Caco-2 (cell line): Measurements from ENCODE around the gene C3orf20. TPM values are rescaled to one million over a fixed set of nuclear protein-coding genes. Genes with fewer than 3 reads are reported as not detected.

ENCODE experiments used
- BruUV-seq: library from RNA; stranded (reverse); fragments of 400-500 nt; replicated peaks from 2 replicates; lab custom pipeline; 2021; lab: Mats Ljungman, UMichigan
- CTCF ChIA-PET: fragments of 300-600 bp; sonication (Branson Sonifier 250); formaldehyde crosslinking; loops from one replicate; lab custom pipeline; 2022; ENCODE audit warnings: antibody characterized with exemption; lab: Charles Lee
- POLR2A ChIA-PET: fragments of 300-600 bp; sonication (Branson Sonifier 250); formaldehyde crosslinking; loops from one replicate; lab custom pipeline; 2022; ENCODE audit warnings: antibody characterized with exemption; lab: Charles Lee
- DNase-seq, 2 experiments: peaks; one replicate each; pipeline versions ENCODE4 v3.0.0 to v3.0.0-alpha.2; 2020 to 2022
- H3K27me3 ChIP-seq: replicated peaks from 2 replicates; pipeline ENCODE4 v1.6.0; 2011; ENCODE audit warnings: low read length; ENCODE audit not compliant: control insufficient read depth, insufficient read depth
- H3K36me3 ChIP-seq: 2 replicates; pipeline ENCODE4 v1.5.1; 2011; ENCODE audit warnings: low read length; ENCODE audit not compliant: control insufficient read depth, insufficient read depth
- H3K4me1 ChIP-seq: fragments of 250-450 bp; sonication (Bioruptor Pico); 2 replicates; pipeline ENCODE4 v1.5.1; 2020; ENCODE audit warnings: mild to moderate bottlenecking
- H3K4me3 ChIP-seq: 2 replicates; pipeline ENCODE4 v1.5.1; 2011; ENCODE audit warnings: low read depth, mild to moderate bottlenecking, control low read depth, low read length
- H3K9me3 ChIP-seq: fragments of 250-450 bp; sonication (Bioruptor Pico); 2 replicates; pipeline ENCODE4 v1.5.1; 2020; ENCODE audit warnings: mild to moderate bottlenecking, moderate library complexity
- H3K27ac Mint-ChIP-seq: one replicate; pipeline ENCODE4 v1.8.0; 2022; ENCODE audit warnings: mixed read lengths; ENCODE audit not compliant: unreplicated experiment
- H3K27me3 Mint-ChIP-seq: one replicate; pipeline ENCODE4 v1.8.0; 2022; ENCODE audit warnings: mixed read lengths; ENCODE audit not compliant: insufficient read depth, unreplicated experiment
- H3K36me3 Mint-ChIP-seq: one replicate; pipeline ENCODE4 v1.8.0; 2022; ENCODE audit warnings: mild to moderate bottlenecking, mixed read lengths; ENCODE audit not compliant: insufficient read depth, unreplicated experiment
- H3K4me1 Mint-ChIP-seq: one replicate; pipeline ENCODE4 v1.8.0; 2022; ENCODE audit warnings: low read depth, mixed read lengths; ENCODE audit not compliant: unreplicated experiment
- H3K4me3 Mint-ChIP-seq: one replicate; pipeline ENCODE4 v1.8.0; 2022; ENCODE audit warnings: mild to moderate bottlenecking, moderate library complexity, mixed read lengths; ENCODE audit not compliant: unreplicated experiment
- H3K9me3 Mint-ChIP-seq: one replicate; pipeline ENCODE4 v1.8.0; 2022; ENCODE audit warnings: mixed read lengths; ENCODE audit not compliant: unreplicated experiment
- CTCF ChIP-seq, 2 experiments: fragments of 200-600 bp in 1 of 2; IDR thresholded peaks; 1 replicate in 1 of 2; 2 replicates in 1 of 2; pipeline versions ENCODE4 v1.5.1 to v1.8.0; 2011 to 2022; ENCODE audit warnings: antibody characterized with exemption in 1 of 2, control low read depth in 1 of 2, inconsistent platforms in 1 of 2, low read depth in 1 of 2, low read length in 1 of 2, mild to moderate bottlenecking in 1 of 2, moderate library complexity in 1 of 2; ENCODE audit not compliant: insufficient read depth in 1 of 2, severe bottlenecking in 1 of 2, unreplicated experiment in 1 of 2
- intact Hi-C: fragments of 100-400 bp; cut with micrococcal nuclease; formaldehyde crosslinking; loops from one replicate; pipeline ENCODE4 v1.10.0; 2022; ENCODE audit not compliant: unreplicated experiment
- total RNA-seq: library from RNA; stranded (reverse); gene quantifications from 2 replicates; pipeline ENCODE4 v1.2.3, GENCODE V29; 2022

Gene C3orf20
- total RNA-seq, 1 experiment from 2014 or later, result 0.09 TPM

GRCh38 chr3:14821151-14821550 lies 146.2 kb downstream of the C3orf20 start:
- H3K4me3 Mint-ChIP-seq, result no peak overlapping the region
- POLR2A ChIA-PET, result no interaction called here
- no peaks in the 10 kb centered on the region for H3K36me3 ChIP-seq
- H3K9me3 Mint-ChIP-seq, result no peaks in the 10 kb centered on the region
- H3K36me3 Mint-ChIP-seq, result no peaks in the 10 kb centered on the region
- H3K4me3 ChIP-seq, result no peak overlapping the region
- CTCF ChIA-PET, result no interaction called here
- DNase-seq, result no peak
- TF ChIP-seq CTCF (IDR thresholded peaks at IDR 0.05; ENCODE audit: insufficient read depth in 1 of 2, low read depth in 1 of 2, low read length in 1 of 2, severe bottlenecking in 1 of 2, unreplicated experiment in 1 of 2), result no peak
- H3K27me3 Mint-ChIP-seq, result peaks cover 20% of the 10 kb centered on the region
- H3K9me3 ChIP-seq, result no peaks in the 10 kb centered on the region
- no TSS peak for BruUV-seq
- no peak overlapping the region for H3K27ac Mint-ChIP-seq
- intact Hi-C loops, result no loop called here
- no peaks in the 10 kb centered on the region for H3K27me3 ChIP-seq
- no peaks in the 10 kb centered on the region for H3K4me1 ChIP-seq
- H3K4me1 Mint-ChIP-seq, result peaks cover 6% of the 10 kb centered on the region

DNA sequence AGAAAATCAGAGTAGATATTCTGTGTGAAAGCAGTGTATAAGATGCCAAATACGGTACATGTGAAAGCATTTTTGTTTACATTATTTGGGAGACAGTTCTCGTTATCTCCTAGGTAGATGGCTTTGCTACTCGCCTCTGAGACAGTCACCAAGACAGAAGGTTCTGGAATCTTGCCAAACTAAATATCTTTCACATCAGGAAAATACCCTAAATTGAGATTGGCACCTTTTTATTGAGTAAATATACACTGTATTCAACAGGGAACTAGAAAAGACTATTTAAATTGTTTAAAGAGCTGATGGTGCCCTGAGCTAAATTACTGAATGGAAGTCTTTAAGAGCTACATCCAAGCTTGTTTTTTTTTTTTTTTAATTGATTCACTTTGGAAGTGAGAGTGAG lies 147.2 kb downstream of the C3orf20 start:
- H3K4me3 Mint-ChIP-seq, result no peak overlapping the region
- Histone ChIP-seq H3K36me3 (no peaks in the 10 kb centered on the region), H3K4me3 (no peak overlapping the region), H3K4me1 (no peaks in the 10 kb centered on the region), H3K27me3 (no peaks in the 10 kb centered on the region), H3K9me3 (no peaks in the 10 kb centered on the region)
- DNase-seq, result no peak
- H3K9me3 Mint-ChIP-seq, result no peaks in the 10 kb centered on the region
- intact Hi-C loops, result no loop called here
- POLR2A ChIA-PET, result no interaction called here
- no peak for TF ChIP-seq CTCF (IDR thresholded peaks at IDR 0.05; ENCODE audit: insufficient read depth in 1 of 2, low read depth in 1 of 2, low read length in 1 of 2, severe bottlenecking in 1 of 2, unreplicated experiment in 1 of 2)
- no TSS peak for BruUV-seq
- peaks cover 6% of the 10 kb centered on the region for H3K4me1 Mint-ChIP-seq
- peaks cover 22% of the 10 kb centered on the region for H3K27me3 Mint-ChIP-seq
- no peaks in the 10 kb centered on the region for H3K36me3 Mint-ChIP-seq
- no peak overlapping the region for H3K27ac Mint-ChIP-seq
- CTCF ChIA-PET, result no interaction called here

Other genes starting within 250 kb of the C3orf20 start
- gene GRIP2, start 134.8 kb upstream of the C3orf20 start, total RNA-seq, result 2.2 and 4.5 TPM in 2 replicates
- 22.4 and 24.6 TPM in 2 replicates for gene CCDC174, start 23.4 kb upstream of the C3orf20 start, total RNA-seq
- 0.16 and 0.25 TPM in 2 replicates for gene FGD5, start 143.8 kb downstream of the C3orf20 start, total RNA-seq